Lower leg skin (tissue), 3 donors: ENCODE data around the gene TTLL4.

Source experiments
- POLR2A ChIP-seq, 2 donors: fragments of 450-650 bp; IDR thresholded peaks; one replicate each; pipeline ENCODE4 v1.6.1; 2016 to 2017; ENCODE audit warnings: antibody characterized with exemption in 2 of 2, mild to moderate bottlenecking in 1 of 2, moderate library complexity in 1 of 2
- TF ChIP-seq, protein P1 (sequence below), 3 donors: fragments of 450-650 bp; IDR thresholded peaks; one replicate each; pipeline ENCODE4 v1.5.1; 2016; ENCODE audit warnings: antibody characterized with exemption in 3 of 3, mild to moderate bottlenecking in 3 of 3, moderate library complexity in 2 of 3

DNA sequence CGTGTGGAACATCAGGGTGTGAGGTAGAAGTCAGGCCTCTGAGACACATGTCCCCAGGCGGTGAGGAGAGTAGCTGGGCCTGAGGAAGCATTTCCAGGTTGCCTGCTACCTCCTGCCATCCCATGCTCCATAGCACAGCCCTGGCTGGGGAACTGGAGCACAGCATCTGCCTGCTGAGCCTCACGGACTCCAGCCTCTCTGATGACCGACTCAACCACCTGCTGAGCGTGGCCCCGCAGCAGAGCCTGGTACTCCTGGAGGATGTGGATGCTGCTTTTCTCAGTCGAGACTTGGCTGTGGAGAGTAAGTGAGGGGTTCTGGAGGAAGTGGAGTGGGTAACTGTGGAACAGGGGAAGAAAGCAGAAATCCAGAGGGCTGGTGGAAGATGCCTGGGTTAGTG, 48.3 kb upstream of the TTLL4 start:
- TF ChIP-seq, protein P1, sequence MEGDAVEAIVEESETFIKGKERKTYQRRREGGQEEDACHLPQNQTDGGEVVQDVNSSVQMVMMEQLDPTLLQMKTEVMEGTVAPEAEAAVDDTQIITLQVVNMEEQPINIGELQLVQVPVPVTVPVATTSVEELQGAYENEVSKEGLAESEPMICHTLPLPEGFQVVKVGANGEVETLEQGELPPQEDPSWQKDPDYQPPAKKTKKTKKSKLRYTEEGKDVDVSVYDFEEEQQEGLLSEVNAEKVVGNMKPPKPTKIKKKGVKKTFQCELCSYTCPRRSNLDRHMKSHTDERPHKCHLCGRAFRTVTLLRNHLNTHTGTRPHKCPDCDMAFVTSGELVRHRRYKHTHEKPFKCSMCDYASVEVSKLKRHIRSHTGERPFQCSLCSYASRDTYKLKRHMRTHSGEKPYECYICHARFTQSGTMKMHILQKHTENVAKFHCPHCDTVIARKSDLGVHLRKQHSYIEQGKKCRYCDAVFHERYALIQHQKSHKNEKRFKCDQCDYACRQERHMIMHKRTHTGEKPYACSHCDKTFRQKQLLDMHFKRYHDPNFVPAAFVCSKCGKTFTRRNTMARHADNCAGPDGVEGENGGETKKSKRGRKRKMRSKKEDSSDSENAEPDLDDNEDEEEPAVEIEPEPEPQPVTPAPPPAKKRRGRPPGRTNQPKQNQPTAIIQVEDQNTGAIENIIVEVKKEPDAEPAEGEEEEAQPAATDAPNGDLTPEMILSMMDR (IDR thresholded peaks at IDR 0.05), result no peak
- no peak for TF ChIP-seq POLR2A (IDR thresholded peaks at IDR 0.05)
